ENCODE results near the gene MAN1C1.
A peak's percentile ranks its signal among the peaks of the same experiment; 100 is the strongest.

Gene MAN1C1

GRCh38 chr1:25648681-25649440, 32.3 kb downstream of the MAN1C1 start:
- Mint-ChIP-seq H3K4me1 (peaks cover 17% of the 10 kb centered on the region), H3K27ac (no peak overlapping the region), H3K4me3 (no peak overlapping the region), H3K9me3 (no peaks in the 10 kb centered on the region), H3K36me3 (ENCODE audit: low read depth) (no peaks in the 10 kb centered on the region), H3K27me3 (ENCODE audit: low read depth) (peaks cover 39% of the 10 kb centered on the region)
- no peak for TF ChIP-seq CTCF (IDR thresholded peaks at IDR 0.05; ENCODE audit: unreplicated experiment in 3 of 3)

- Mint-ChIP-seq H3K4me1 (peaks cover 23% of the 10 kb centered on the region), H3K4me3 (no peak overlapping the region), H3K36me3 (ENCODE audit: low read depth) (no peaks in the 10 kb centered on the region), H3K9me3 (no peaks in the 10 kb centered on the region), H3K27ac (peak overlapping the region in 1 of 3 experiments; percentile 58), H3K27me3 (ENCODE audit: low read depth) (peaks cover 30% of the 10 kb centered on the region)
- no peak for TF ChIP-seq CTCF (IDR thresholded peaks at IDR 0.05; ENCODE audit: unreplicated experiment in 3 of 3)
Measured at GRCh38 chr1:25649505-25650288, 33.1 kb downstream of the MAN1C1 start.

GRCh38 chr1:25650289-25650576, 33.6 kb downstream of the MAN1C1 start:
- H3K27me3 Mint-ChIP-seq (ENCODE audit: low read depth): peaks cover 25% of the 10 kb centered on the region
- H3K36me3 Mint-ChIP-seq (ENCODE audit: low read depth): no peaks in the 10 kb centered on the region
- H3K9me3 Mint-ChIP-seq: no peaks in the 10 kb centered on the region
- H3K27ac Mint-ChIP-seq: peak overlapping the region in 1 of 3 experiments; percentile 58
- no peak overlapping the region for H3K4me3 Mint-ChIP-seq
- H3K4me1 Mint-ChIP-seq: peaks cover 27% of the 10 kb centered on the region
- no peak for TF ChIP-seq CTCF (IDR thresholded peaks at IDR 0.05; ENCODE audit: unreplicated experiment in 3 of 3)

GRCh38 chr1:25651036-25651640, 34.5 kb downstream of the MAN1C1 start:
- H3K27me3 Mint-ChIP-seq (ENCODE audit: low read depth): peaks cover 19% of the 10 kb centered on the region
- no peak overlapping the region for H3K4me3 Mint-ChIP-seq
- TF ChIP-seq CTCF (IDR thresholded peaks at IDR 0.05; ENCODE audit: unreplicated experiment in 3 of 3): no peak
- H3K9me3 Mint-ChIP-seq: no peaks in the 10 kb centered on the region
- H3K27ac Mint-ChIP-seq: no peak overlapping the region
- H3K36me3 Mint-ChIP-seq (ENCODE audit: low read depth): no peaks in the 10 kb centered on the region
- H3K4me1 Mint-ChIP-seq: peaks cover 33% of the 10 kb centered on the region

- no peak overlapping the region for H3K4me3 Mint-ChIP-seq
- peaks cover 12% of the 10 kb centered on the region for H3K27me3 Mint-ChIP-seq (ENCODE audit: low read depth)
- no peak for TF ChIP-seq CTCF (IDR thresholded peaks at IDR 0.05; ENCODE audit: unreplicated experiment in 3 of 3)
- H3K36me3 Mint-ChIP-seq (ENCODE audit: low read depth): no peaks in the 10 kb centered on the region
- H3K4me1 Mint-ChIP-seq: peaks cover 39% of the 10 kb centered on the region
- no peaks in the 10 kb centered on the region for H3K9me3 Mint-ChIP-seq
- H3K27ac Mint-ChIP-seq: no peak overlapping the region
Measured at GRCh38 chr1:25651824-25652741, 35.5 kb downstream of the MAN1C1 start.

Data from nephron (organoid).